ENCODE data around the gene PSMA2. TPM values are rescaled to one million over a fixed set of nuclear protein-coding genes. Genes with fewer than 3 reads are reported as not detected.

Gene PSMA2
- total and polyA plus RNA-seq, 2 experiments from 2014 or later, result 118 to 213 TPM

DNA sequence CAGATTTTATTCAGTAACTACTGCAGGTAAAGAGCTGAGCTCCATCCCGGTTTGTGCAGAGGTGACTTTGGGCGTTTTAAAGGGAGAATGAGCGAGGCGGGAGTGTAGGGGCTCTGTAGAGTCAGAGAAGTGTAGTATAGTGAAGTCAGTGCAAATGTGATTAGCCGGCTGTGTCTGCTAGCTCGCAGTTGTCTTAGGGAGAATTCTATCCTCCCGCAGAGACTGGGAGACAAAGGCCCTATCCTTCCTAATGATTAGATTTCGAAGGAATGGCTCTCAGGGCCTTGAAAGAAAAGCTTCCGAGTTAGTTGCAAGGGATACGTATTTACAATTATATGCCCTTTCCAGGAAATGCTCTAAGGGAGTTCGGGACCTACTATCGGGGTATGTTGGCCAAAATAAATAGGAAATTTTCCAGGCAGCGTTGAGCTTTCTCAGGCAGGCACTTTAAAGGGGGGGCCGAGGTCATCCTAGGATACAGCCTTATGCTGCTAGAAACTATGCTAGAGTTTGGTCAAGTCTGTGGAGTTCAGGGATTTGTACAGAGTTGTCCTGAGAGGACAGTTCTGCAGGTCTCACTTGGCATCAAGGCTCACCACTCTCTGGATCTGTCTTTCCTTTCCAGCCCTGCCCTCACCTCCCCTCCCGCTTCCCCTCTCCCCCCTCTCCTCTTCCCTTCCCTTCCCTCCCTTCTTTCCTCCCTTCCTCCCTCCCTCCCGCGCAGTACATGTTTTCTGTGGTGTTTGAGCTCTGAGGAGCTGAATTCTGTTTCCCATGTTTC is 1.0 kb upstream of the PSMA2 start:
- H3K36me3 ChIP-seq (replicated peaks; ENCODE audit: insufficient read depth, low read depth), result no peaks in the 10 kb centered on the region
- WGBS (ENCODE audit: low lambda C conversion rate, missing lambda C conversion rate), result 2% methylated on average over 16 of the region's 17 CpGs
- no peak for TF ChIP-seq EZH2 (IDR thresholded peaks at IDR 0.05; ENCODE audit: borderline replicate concordance)
- TF ChIP-seq, protein P1, sequence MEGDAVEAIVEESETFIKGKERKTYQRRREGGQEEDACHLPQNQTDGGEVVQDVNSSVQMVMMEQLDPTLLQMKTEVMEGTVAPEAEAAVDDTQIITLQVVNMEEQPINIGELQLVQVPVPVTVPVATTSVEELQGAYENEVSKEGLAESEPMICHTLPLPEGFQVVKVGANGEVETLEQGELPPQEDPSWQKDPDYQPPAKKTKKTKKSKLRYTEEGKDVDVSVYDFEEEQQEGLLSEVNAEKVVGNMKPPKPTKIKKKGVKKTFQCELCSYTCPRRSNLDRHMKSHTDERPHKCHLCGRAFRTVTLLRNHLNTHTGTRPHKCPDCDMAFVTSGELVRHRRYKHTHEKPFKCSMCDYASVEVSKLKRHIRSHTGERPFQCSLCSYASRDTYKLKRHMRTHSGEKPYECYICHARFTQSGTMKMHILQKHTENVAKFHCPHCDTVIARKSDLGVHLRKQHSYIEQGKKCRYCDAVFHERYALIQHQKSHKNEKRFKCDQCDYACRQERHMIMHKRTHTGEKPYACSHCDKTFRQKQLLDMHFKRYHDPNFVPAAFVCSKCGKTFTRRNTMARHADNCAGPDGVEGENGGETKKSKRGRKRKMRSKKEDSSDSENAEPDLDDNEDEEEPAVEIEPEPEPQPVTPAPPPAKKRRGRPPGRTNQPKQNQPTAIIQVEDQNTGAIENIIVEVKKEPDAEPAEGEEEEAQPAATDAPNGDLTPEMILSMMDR (IDR thresholded peaks at IDR 0.05; ENCODE audit: poor library complexity), result no peak
- TF ChIP-seq EZH2phosphoT487 (IDR thresholded peaks at IDR 0.05; ENCODE audit: low read depth, severe bottlenecking, unreplicated experiment), result no peak
- no peaks in the 10 kb centered on the region for H3K9me2 ChIP-seq (replicated peaks; ENCODE audit: insufficient read depth)
- peaks cover 70% of the 10 kb centered on the region for H3K79me2 ChIP-seq
- H3K4me2 ChIP-seq, result peak overlapping the region; percentile 95
- peaks cover 31% of the 10 kb centered on the region for H4K20me1 ChIP-seq (ENCODE audit: insufficient read depth, poor library complexity, severe bottlenecking)
- H3K4me1 ChIP-seq (ENCODE audit: insufficient read depth), result peaks cover 16% of the 10 kb centered on the region
- H2AFZ ChIP-seq, result peak overlapping the region; percentile 50
- peak overlapping the region; percentile 78 for H3K4me3 ChIP-seq
- H3K27ac ChIP-seq, result peak overlapping the region; percentile 75
- peak; percentile 40 for DNase-seq (ENCODE audit: low spot score)
- H3K9me3 ChIP-seq (ENCODE audit: low read depth), result no peaks in the 10 kb centered on the region
- H3K27me3 ChIP-seq, result no peaks in the 10 kb centered on the region

DNA sequence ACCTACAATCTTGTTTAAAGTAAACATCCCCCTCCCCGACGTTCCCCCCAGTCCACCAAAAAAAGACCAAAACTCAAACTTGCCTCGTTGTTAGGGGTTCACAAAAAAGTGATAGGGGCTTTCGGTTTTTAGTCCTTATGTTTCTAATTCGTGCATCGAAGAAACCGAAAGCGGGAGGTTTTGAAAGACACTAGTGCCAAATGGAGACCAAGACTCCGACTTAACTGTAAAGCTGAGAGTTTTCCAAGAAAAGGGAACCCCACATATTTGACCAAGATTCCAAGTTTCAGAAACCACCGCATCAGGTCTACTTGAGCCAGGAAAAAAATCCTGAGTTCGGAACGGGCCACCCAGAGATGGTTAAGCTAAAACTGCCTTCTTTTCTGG is 534 bp downstream of the PSMA2 start:
- Histone ChIP-seq H3K9me3 (ENCODE audit: low read depth) (no peaks in the 10 kb centered on the region), H3K27me3 (no peaks in the 10 kb centered on the region), H3K36me3 (replicated peaks; ENCODE audit: insufficient read depth, low read depth) (no peaks in the 10 kb centered on the region), H3K9me2 (replicated peaks; ENCODE audit: insufficient read depth) (no peaks in the 10 kb centered on the region), H2AFZ (peak overlapping the region; percentile 71), H3K4me2 (peak overlapping the region; percentile 78), H3K4me1 (ENCODE audit: insufficient read depth) (peaks cover 16% of the 10 kb centered on the region), H4K20me1 (ENCODE audit: insufficient read depth, poor library complexity, severe bottlenecking) (peaks cover 38% of the 10 kb centered on the region), H3K79me2 (peaks cover 84% of the 10 kb centered on the region), H3K27ac (peak overlapping the region; percentile 82), H3K4me3 (peak overlapping the region; percentile 57)
- WGBS (ENCODE audit: low lambda C conversion rate, missing lambda C conversion rate), result 2% methylated on average over 11 of the region's 12 CpGs
- DNase-seq (ENCODE audit: low spot score), result no peak
- TF ChIP-seq, protein P1 (IDR thresholded peaks at IDR 0.05; ENCODE audit: poor library complexity), result no peak
- TF ChIP-seq EZH2phosphoT487 (IDR thresholded peaks at IDR 0.05; ENCODE audit: low read depth, severe bottlenecking, unreplicated experiment) (no peak), EZH2 (IDR thresholded peaks at IDR 0.05; ENCODE audit: borderline replicate concordance) (no peak)

DNA sequence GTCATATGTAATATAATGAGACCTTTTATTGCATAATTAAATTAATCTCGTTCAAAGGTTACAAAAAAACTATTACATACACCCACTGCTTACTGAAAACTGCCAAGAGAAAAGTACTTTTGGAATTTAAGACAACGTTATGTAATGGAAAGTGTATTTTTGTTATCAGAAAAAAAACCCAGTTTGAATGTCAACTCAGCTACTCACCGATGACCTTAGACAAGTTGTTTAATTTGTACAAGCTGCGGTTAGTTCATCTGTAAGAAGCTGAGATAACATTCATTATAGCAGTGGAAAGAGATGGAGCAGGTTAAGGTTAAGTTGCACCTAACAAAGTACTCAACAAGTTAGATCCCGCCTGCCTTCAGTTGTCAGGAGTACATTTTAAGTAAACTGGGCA is 1.1 kb downstream of the PSMA2 start:
- peaks cover 86% of the 10 kb centered on the region for H3K79me2 ChIP-seq
- WGBS (ENCODE audit: low lambda C conversion rate, missing lambda C conversion rate), result 16% methylated on average over 5 of the region's 5 CpGs

More for the DNA sequence above, 1.1 kb downstream of the PSMA2 start:
- H3K36me3 ChIP-seq (replicated peaks; ENCODE audit: insufficient read depth, low read depth), result no peaks in the 10 kb centered on the region
- H3K4me1 ChIP-seq (ENCODE audit: insufficient read depth), result peaks cover 16% of the 10 kb centered on the region
- H3K9me2 ChIP-seq (replicated peaks; ENCODE audit: insufficient read depth), result no peaks in the 10 kb centered on the region
- peak; percentile 13 for DNase-seq (ENCODE audit: low spot score)
- peak overlapping the region; percentile 78 for H3K4me2 ChIP-seq
- H4K20me1 ChIP-seq (ENCODE audit: insufficient read depth, poor library complexity, severe bottlenecking), result peaks cover 38% of the 10 kb centered on the region
- TF ChIP-seq EZH2phosphoT487 (IDR thresholded peaks at IDR 0.05; ENCODE audit: low read depth, severe bottlenecking, unreplicated experiment), result no peak
- TF ChIP-seq, protein P1 (IDR thresholded peaks at IDR 0.05; ENCODE audit: poor library complexity), result no peak
- H3K27me3 ChIP-seq, result no peaks in the 10 kb centered on the region
- no peaks in the 10 kb centered on the region for H3K9me3 ChIP-seq (ENCODE audit: low read depth)
- no peak overlapping the region for H2AFZ ChIP-seq
- peak overlapping the region; percentile 57 for H3K4me3 ChIP-seq
- H3K27ac ChIP-seq, result peak overlapping the region; percentile 82
